H1 (cell line): Measurements from ENCODE around the gene NME4. TPM values are rescaled to one million over a fixed set of nuclear protein-coding genes. Genes with fewer than 3 reads are reported as not detected.

Experiments
- CTCF ChIA-PET: fragments of 300-600 bp; sonication (Branson Sonifier 250); formaldehyde crosslinking; loops from one replicate; lab custom pipeline; 2021; ENCODE audit not compliant: partially characterized antibody; lab: Charles Lee
- POLR2A ChIA-PET: fragments of 300-600 bp; sonication (Branson Sonifier 250); formaldehyde crosslinking; loops from one replicate; lab custom pipeline; 2021; ENCODE audit warnings: inconsistent platforms; ENCODE audit not compliant: partially characterized antibody; lab: Charles Lee
- DNase-seq, 2 experiments: peaks; one replicate each; pipeline versions ENCODE4 v3.0.0 to v3.0.0-alpha.2; 2010 to 2022; ENCODE audit warnings: low spot score in 2 of 2, low read depth in 1 of 2, mixed read lengths in 1 of 2
- FAIRE-seq: peaks from 2 replicates; lab custom pipeline; 2011; peaks lifted over from hg19 to GRCh38; lab: Jason Lieb, UNC
- H2AFZ ChIP-seq: 2 replicates; pipeline ENCODE4 v1.8.1; 2012; ENCODE audit warnings: low read length, inconsistent platforms
- H2AK5ac ChIP-seq: 2 replicates; pipeline ENCODE4 v1.6.1; 2013; ENCODE audit warnings: low read depth, low read length
- H2BK120ac ChIP-seq: replicated peaks from 2 replicates; pipeline ENCODE3; 2013; ENCODE audit warnings: low read depth, low read length, inconsistent platforms
- H2BK12ac ChIP-seq: 2 replicates; pipeline ENCODE4 v1.6.1; 2013; ENCODE audit warnings: low read depth, low read length
- H2BK15ac ChIP-seq: 2 replicates; pipeline ENCODE4 v1.6.1; 2013; ENCODE audit warnings: low read length
- H2BK20ac ChIP-seq: 2 replicates; pipeline ENCODE4 v1.6.1; 2013; ENCODE audit warnings: low read length
- H2BK5ac ChIP-seq: 2 replicates; pipeline ENCODE4 v1.6.1; 2013; ENCODE audit warnings: low read depth, low read length
- H3K14ac ChIP-seq: 2 replicates; pipeline ENCODE4 v1.6.1; 2013; ENCODE audit warnings: inconsistent platforms; ENCODE audit not compliant: insufficient read length
- H3K18ac ChIP-seq: 2 replicates; pipeline ENCODE4 v1.6.1; 2013; ENCODE audit warnings: low read length; ENCODE audit errors: extremely low read depth
- H3K23ac ChIP-seq: 2 replicates; pipeline ENCODE4 v1.6.1; 2013; ENCODE audit warnings: inconsistent platforms; ENCODE audit not compliant: insufficient read length
- H3K23me2 ChIP-seq: 2 replicates; pipeline ENCODE4 v1.6.1; 2013; ENCODE audit warnings: low read depth, low read length
- H3K27ac ChIP-seq: 2 replicates; pipeline ENCODE4 v1.6.1; 2011; ENCODE audit warnings: low read depth, low read length, inconsistent platforms
- H3K27me3 ChIP-seq, 4 experiments: replicated peaks in 1 of 4; 1 replicate in 1 of 4; 2 replicates in 3 of 4; pipeline versions ENCODE4 v1.6.1 to v1.8.1; 2011 to 2013; ENCODE audit warnings: low read length in 3 of 4, mild to moderate bottlenecking in 3 of 4, inconsistent platforms in 2 of 4, mixed read lengths in 2 of 4, moderate library complexity in 1 of 4; ENCODE audit not compliant: control insufficient read depth in 3 of 4, insufficient read depth in 3 of 4; ENCODE audit errors: extremely low read depth in 1 of 4
- H3K36me3 ChIP-seq, 4 experiments: 2 replicates each; pipeline versions ENCODE4 v1.6.1 to v1.8.1; 2011 to 2013; ENCODE audit warnings: mild to moderate bottlenecking in 4 of 4, low read length in 3 of 4, moderate library complexity in 2 of 4, control low read depth in 1 of 4, inconsistent platforms in 1 of 4; ENCODE audit not compliant: insufficient read depth in 4 of 4, control insufficient read depth in 2 of 4
- H3K4ac ChIP-seq: replicated peaks from 2 replicates; pipeline ENCODE3; 2013; ENCODE audit warnings: low read length, low read depth, mixed read lengths, inconsistent platforms; ENCODE audit not compliant: insufficient read length
- H3K4me1 ChIP-seq, 4 experiments: replicated peaks in 1 of 4; 1 replicate in 1 of 4; 2 replicates in 3 of 4; pipeline versions ENCODE4 v1.6.1 to v1.8.1; 2011 to 2013; ENCODE audit warnings: low read length in 3 of 4, inconsistent platforms in 2 of 4, mixed read lengths in 1 of 4; ENCODE audit not compliant: insufficient read depth in 4 of 4, control insufficient read depth in 3 of 4
- H3K4me2 ChIP-seq, 2 experiments: 2 replicates each; pipeline versions ENCODE4 v1.6.1 to v1.8.1; 2011 to 2013; ENCODE audit warnings: low read depth in 2 of 2, low read length in 2 of 2, control low read depth in 1 of 2, inconsistent platforms in 1 of 2, mild to moderate bottlenecking in 1 of 2; ENCODE audit not compliant: insufficient read depth in 1 of 2
- H3K4me3 ChIP-seq, 4 experiments: fragments of 200-600, 300-600 bp in 1 of 4; sonication (generic), shearing (Covaris generic), sonication (Bioruptor Twin) in 1 of 4; 2 replicates each; pipeline versions ENCODE4 v1.5.1 to v1.8.1; 2011 to 2016; ENCODE audit warnings: low read length in 4 of 4, low read depth in 3 of 4, control low read depth in 2 of 4, inconsistent platforms in 2 of 4, mild to moderate bottlenecking in 2 of 4, mixed read lengths in 1 of 4, moderate library complexity in 1 of 4; ENCODE audit not compliant: insufficient read depth in 2 of 4; ENCODE audit errors: extremely low read depth in 1 of 4
- H3K56ac ChIP-seq: replicated peaks from 2 replicates; pipeline ENCODE3; 2013; ENCODE audit warnings: low read depth, mild to moderate bottlenecking, mixed read lengths, low read length, inconsistent platforms; ENCODE audit not compliant: insufficient read length
- H3K79me1 ChIP-seq: 2 replicates; pipeline ENCODE4 v1.6.1; 2013; ENCODE audit warnings: low read depth, low read length, control low read depth
- H3K79me2 ChIP-seq, 2 experiments: 2 replicates each; pipeline versions ENCODE4 v1.6.1 to v1.8.1; 2012 to 2013; ENCODE audit warnings: low read length in 2 of 2, mild to moderate bottlenecking in 2 of 2, inconsistent platforms in 1 of 2; ENCODE audit not compliant: insufficient read depth in 2 of 2, control insufficient read depth in 1 of 2
- H3K9ac ChIP-seq, 4 experiments: replicated peaks in 1 of 4; 1 replicate in 1 of 4; 2 replicates in 3 of 4; pipeline versions ENCODE4 v1.6.1 to v1.8.1; 2011 to 2013; ENCODE audit warnings: low read depth in 3 of 4, low read length in 3 of 4, control low read depth in 2 of 4, mild to moderate bottlenecking in 2 of 4, moderate library complexity in 2 of 4, inconsistent platforms in 1 of 4; ENCODE audit errors: extremely low read depth in 1 of 4
- H3K9me3 ChIP-seq, 2 experiments: 2 replicates each; pipeline versions ENCODE4 v1.6.1 to v1.8.1; 2012 to 2013; ENCODE audit warnings: mild to moderate bottlenecking in 2 of 2, moderate library complexity in 2 of 2, control low read depth in 1 of 2, inconsistent platforms in 1 of 2, low read depth in 1 of 2, low read length in 1 of 2, mixed read lengths in 1 of 2; ENCODE audit not compliant: insufficient read depth in 2 of 2
- H4K20me1 ChIP-seq, 2 experiments: replicated peaks in 1 of 2; 2 replicates each; pipeline versions ENCODE3 to v1.8.1; 2011 to 2013; ENCODE audit warnings: inconsistent platforms in 2 of 2, low read length in 2 of 2, mild to moderate bottlenecking in 1 of 2; ENCODE audit not compliant: insufficient read depth in 2 of 2, control insufficient read depth in 1 of 2
- H4K5ac ChIP-seq: 2 replicates; pipeline ENCODE4 v1.6.1; 2013; ENCODE audit warnings: low read length, low read depth, mixed read lengths, inconsistent platforms; ENCODE audit not compliant: insufficient read length
- H4K8ac ChIP-seq: 2 replicates; pipeline ENCODE4 v1.8.0; 2013; ENCODE audit warnings: mild to moderate bottlenecking, moderate library complexity, low read length, inconsistent platforms; ENCODE audit not compliant: insufficient read depth; ENCODE audit errors: extremely low read depth
- H4K91ac ChIP-seq: replicated peaks from 2 replicates; pipeline ENCODE3; 2013; ENCODE audit warnings: low read length, mixed read lengths, inconsistent platforms; ENCODE audit not compliant: insufficient read length
- BACH1 ChIP-seq: IDR thresholded peaks from 2 replicates; pipeline ENCODE4 v1.6.1; 2012; ENCODE audit warnings: low read length, improper control_type of control experiment
- PHF8 ChIP-seq: fragments of 200-600 bp; sonication (generic); conservative IDR thresholded peaks from 2 replicates; pipeline ENCODE4 v1.7.1; 2012; ENCODE audit warnings: low read depth, mild to moderate bottlenecking, inconsistent platforms, low read length, moderate library complexity
- WGBS, 2 experiments: shearing (Covaris generic) in 1 of 2; methylation state at CpG; one replicate each; pipeline versions ENCODE4 v1.1.6 to v1.1.7; 2013 to 2015; ENCODE audit warnings: low lambda C conversion rate in 2 of 2, mixed read lengths in 2 of 2, inconsistent platforms in 1 of 2, low coverage in 1 of 2, missing lambda C conversion rate in 1 of 2; ENCODE audit not compliant: insufficient replicate concordance in 2 of 2, insufficient coverage in 1 of 2, insufficient read length in 1 of 2; ENCODE audit errors: extremely low coverage in 1 of 2, missing lambda C conversion rate in 1 of 2; 5-methylcytosine and 5-hydroxymethylcytosine counted together
- polyA plus RNA-seq, 7 experiments: library from polyadenylated mRNA; depleted of rRNA in 3 of 7; stranded (reverse) in 5 of 7; unstranded in 2 of 7; fragments of >200 nt in 5 of 7; fragments of 200-250 nt in 2 of 7; gene quantifications; 1 replicate in 5 of 7; 2 replicates in 1 of 7; 4 replicates in 1 of 7; pipeline versions ENCODE4 v1.2.1 to v1.2.3, GENCODE V29; 2011 to 2013; ENCODE audit warnings: missing spikeins in 2 of 7, mixed read lengths in 2 of 7
- total RNA-seq: library from RNA; stranded (reverse); fragmentation: NEBNext Ultra II Directional; extraction: Animal tissue kit (Norgen Biotek cat#: 25700); gene quantifications from 2 replicates; pipeline ENCODE4 v1.2.1, GENCODE V29; 2021

Gene NME4
- total and polyA plus RNA-seq, 2 of the 8 experiments (the other 6 are each of a cell fraction or from before 2014, with no cell fraction given) = 408 to 863 TPM

- Histone ChIP-seq H3K27me3 (no peaks in the 10 kb centered on the region), H4K20me1 (peaks cover 0 to 3% of the 10 kb centered on the region in 2 experiments), H3K56ac (no peak overlapping the region), H3K9me3 (no peaks in the 10 kb centered on the region), H2AK5ac (no peak overlapping the region), H2BK20ac (no peak overlapping the region), H2BK15ac (no peak overlapping the region), H3K14ac (no peak overlapping the region), H3K4ac (no peak overlapping the region), H2BK12ac (no peak overlapping the region), H2BK5ac (no peak overlapping the region), H4K5ac (no peak overlapping the region), H3K9ac (peak overlapping the region in 1 of 4 experiments; percentile 10; a peak in 1 of 7 replicates), H3K27ac (peak overlapping the region; percentile 10; the same call in 1 of the 2 replicates), H2AFZ (no peak overlapping the region), H3K4me2 (no peak overlapping the region), H3K79me2 (no peaks in the 10 kb centered on the region), H4K8ac (no peak overlapping the region), H4K91ac (no peak overlapping the region), H3K79me1 (no peaks in the 10 kb centered on the region), H3K4me1 (peaks cover 0 to 7% (median 3%) of the 10 kb centered on the region in 4 experiments; a peak in 4 of 7 replicates), H3K18ac (no peak overlapping the region), H3K23me2 (no peaks in the 10 kb centered on the region; the same call in 1 of the 2 replicates), H3K36me3 (peaks cover 2 to 8% (median 4%) of the 10 kb centered on the region in 4 experiments; a peak in 5 of 8 replicates), H2BK120ac (no peak overlapping the region), H3K4me3 (no peak overlapping the region), H3K23ac (no peak overlapping the region)
- FAIRE-seq (no peak), DNase-seq (peak in 1 of 2 experiments; percentile 45)
- WGBS, 2 experiments = 88% methylated on average over 12 of the region's 12 CpGs; no CpG with 5 or more reads in 1 of the 2 experiments
- ChIA-PET CTCF (interaction anchor here (2.9 kb wide), 1 partner anchor 83 kb away, joined by 11 read pairs; no protein-coding TSS in a partner anchor), POLR2A (interaction anchor here (1.9 to 3.2 kb wide), 3 partner anchors 9 to 47 kb away, joined by 4 to 13 read pairs (median 7); no protein-coding TSS in a partner anchor)
- TF ChIP-seq BACH1 (no peak), PHF8 (no peak)
These were observed 8.0 kb downstream of the NME4 start for GRCh38 chr16:404971-405486.
